ENCODE results near the gene NMNAT2.

GRCh38 chr1:183267646-183268431 is 150.3 kb downstream of the NMNAT2 start:
- TF ChIP-seq BACH1 (IDR thresholded peaks at IDR 0.05; ENCODE audit: borderline replicate concordance), result no peak
- TF ChIP-seq EZH2 (IDR thresholded peaks at IDR 0.05; ENCODE audit: borderline replicate concordance, control insufficient read depth, low read depth, low read length), result no peak
- TF ChIP-seq CTCF (IDR thresholded peaks at IDR 0.05 in 2 of 3, conservative IDR thresholded peaks at IDR 0.05 in 1 of 3; ENCODE audit: control insufficient read depth in 2 of 3, extremely low read depth in 1 of 3, insufficient read depth in 1 of 3, low read depth in 3 of 3, low read length in 3 of 3), result no peak
- no peak for TF ChIP-seq SREBF2 (IDR thresholded peaks at IDR 0.05; ENCODE audit: low read length)
- no peak for TF ChIP-seq REST (IDR thresholded peaks at IDR 0.05; ENCODE audit: low read depth, low read length)
- TF ChIP-seq NFYA (IDR thresholded peaks at IDR 0.05; ENCODE audit: borderline replicate concordance, low read depth, low read length), result no peak
- no peak for TF ChIP-seq EP300 (IDR thresholded peaks at IDR 0.05; ENCODE audit: borderline replicate concordance in 1 of 2, control insufficient read depth in 1 of 2, low read depth in 2 of 2, low read length in 2 of 2)
- no peak for TF ChIP-seq SIN3A (IDR thresholded peaks at IDR 0.05; ENCODE audit: low read depth, low read length)
- TF ChIP-seq, protein P1, sequence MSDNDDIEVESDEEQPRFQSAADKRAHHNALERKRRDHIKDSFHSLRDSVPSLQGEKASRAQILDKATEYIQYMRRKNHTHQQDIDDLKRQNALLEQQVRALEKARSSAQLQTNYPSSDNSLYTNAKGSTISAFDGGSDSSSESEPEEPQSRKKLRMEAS (IDR thresholded peaks at IDR 0.05; ENCODE audit: low read depth, low read length), result no peak
- no peak for TF ChIP-seq MXI1 (IDR thresholded peaks at IDR 0.05; ENCODE audit: low read depth, low read length)
- no peak for TF ChIP-seq NKRF (conservative IDR thresholded peaks at IDR 0.05)
- no peak for TF ChIP-seq MEF2A (IDR thresholded peaks at IDR 0.05; ENCODE audit: insufficient read depth, low read depth, low read length)
- TF ChIP-seq SREBF1 (IDR thresholded peaks at IDR 0.05; ENCODE audit: low read length), result no peak
- TF ChIP-seq MYC (IDR thresholded peaks at IDR 0.05; ENCODE audit: insufficient read depth, insufficient read length, insufficient replicate concordance, low read length, severe bottlenecking), result no peak

Measured in GM12878 (cell line).